WTC11 (cell line): Measurements from ENCODE around the gene ADD2. TPM values are rescaled to one million over a fixed set of nuclear protein-coding genes. Genes with fewer than 3 reads are reported as not detected.

Experiments
- ATAC-seq: fragments of 200-7000 bp; cut with Tn5 transposase; 2 replicates; pipeline ENCODE4 v1.10.0; 2021; ENCODE audit warnings: mild to moderate bottlenecking, moderate library complexity
- CTCF ChIA-PET: fragments of 300-600 bp; sonication (Branson Sonifier 250); formaldehyde crosslinking; loops from one replicate; lab custom pipeline; 2021; ENCODE audit warnings: antibody characterized with exemption; lab: Charles Lee
- POLR2A ChIA-PET: fragments of 350-600 bp; sonication (Branson Sonifier 250); formaldehyde crosslinking; loops from one replicate; lab custom pipeline; 2021; ENCODE audit warnings: antibody characterized with exemption; lab: Charles Lee
- DNase-seq: peaks from one replicate; pipeline ENCODE4 v3.0.0; 2021; ENCODE audit warnings: low spot score
- H3K27ac Mint-ChIP-seq: 2 replicates; pipeline ENCODE4 v1.8.0; 2021; ENCODE audit warnings: mixed read lengths
- H3K27me3 Mint-ChIP-seq: 2 replicates; pipeline ENCODE4 v1.8.0; 2021; ENCODE audit warnings: low read depth, mild to moderate bottlenecking, moderate library complexity, mixed read lengths
- H3K36me3 Mint-ChIP-seq: 2 replicates; pipeline ENCODE4 v1.8.0; 2021; ENCODE audit warnings: mixed read lengths
- H3K4me1 Mint-ChIP-seq: 2 replicates; pipeline ENCODE4 v1.8.0; 2022; ENCODE audit warnings: mixed read lengths
- H3K4me3 Mint-ChIP-seq: 2 replicates; pipeline ENCODE4 v1.8.0; 2021; ENCODE audit warnings: mild to moderate bottlenecking, moderate library complexity, mixed read lengths
- H3K9me3 Mint-ChIP-seq: 2 replicates; pipeline ENCODE4 v1.8.0; 2021; ENCODE audit warnings: mixed read lengths
- ATF1 ChIP-seq: sonication (generic); formaldehyde crosslinking; IDR thresholded peaks from 2 replicates; pipeline ENCODE4 v1.8.1; 2023; ENCODE audit warnings: mild to moderate bottlenecking, moderate library complexity, missing genetic modification reagents
- ATF6 ChIP-seq: sonication (generic); formaldehyde crosslinking; IDR thresholded peaks from 2 replicates; pipeline ENCODE4 v1.8.1; 2023; ENCODE audit warnings: mild to moderate bottlenecking, missing genetic modification reagents
- E2F5 ChIP-seq: sonication (generic); formaldehyde crosslinking; IDR thresholded peaks from 2 replicates; pipeline ENCODE4 v1.8.1; 2022; ENCODE audit warnings: mild to moderate bottlenecking, moderate library complexity, missing genetic modification reagents
- ERG ChIP-seq: fragments of 250-450 bp; sonication (Bioruptor Pico); IDR thresholded peaks from 2 replicates; pipeline ENCODE4 v1.8.0; 2021; ENCODE audit warnings: mild to moderate bottlenecking
- ETV6 ChIP-seq: sonication (generic); formaldehyde crosslinking; IDR thresholded peaks from 2 replicates; pipeline ENCODE4 v1.8.1; 2022; ENCODE audit warnings: mild to moderate bottlenecking, missing genetic modification reagents
- FOXP4 ChIP-seq: sonication (generic); formaldehyde crosslinking; IDR thresholded peaks from 2 replicates; pipeline ENCODE4 v1.8.0; 2022; ENCODE audit warnings: mild to moderate bottlenecking, missing genetic modification reagents
- HMGXB4 ChIP-seq: sonication (generic); formaldehyde crosslinking; IDR thresholded peaks from 2 replicates; pipeline ENCODE4 v1.8.1; 2023; ENCODE audit warnings: mild to moderate bottlenecking, moderate library complexity, missing genetic modification reagents
- JAZF1 ChIP-seq: fragments of 250-450 bp; sonication (Bioruptor Pico); IDR thresholded peaks from 2 replicates; pipeline ENCODE4 v1.9.0; 2021; ENCODE audit warnings: moderate library complexity, mild to moderate bottlenecking, inconsistent platforms
- JUN ChIP-seq: sonication (generic); formaldehyde crosslinking; IDR thresholded peaks from 2 replicates; pipeline ENCODE4 v1.8.0; 2023; ENCODE audit warnings: mild to moderate bottlenecking, missing genetic modification reagents
- MLX ChIP-seq: sonication (generic); formaldehyde crosslinking; IDR thresholded peaks from 2 replicates; pipeline ENCODE4 v1.8.1; 2023; ENCODE audit warnings: mild to moderate bottlenecking, missing genetic modification reagents, moderate library complexity
- TEAD1 ChIP-seq: sonication (generic); formaldehyde crosslinking; IDR thresholded peaks from 2 replicates; pipeline ENCODE4 v1.8.0; 2022; ENCODE audit warnings: mild to moderate bottlenecking, missing genetic modification reagents
- TEAD4 ChIP-seq: sonication (generic); formaldehyde crosslinking; IDR thresholded peaks from 2 replicates; pipeline ENCODE4 v1.8.0; 2022; ENCODE audit warnings: mild to moderate bottlenecking, missing genetic modification reagents
- USF1 ChIP-seq: sonication (generic); formaldehyde crosslinking; IDR thresholded peaks from 2 replicates; pipeline ENCODE4 v1.8.0; 2022; ENCODE audit warnings: mild to moderate bottlenecking, missing genetic modification reagents
- ZNF121 ChIP-seq: sonication (generic); formaldehyde crosslinking; IDR thresholded peaks from 2 replicates; pipeline ENCODE4 v1.8.0; 2023; ENCODE audit warnings: missing genetic modification reagents
- ZNF512 ChIP-seq: sonication (generic); formaldehyde crosslinking; IDR thresholded peaks from 2 replicates; pipeline ENCODE4 v1.8.1; 2022; ENCODE audit warnings: missing genetic modification reagents, borderline replicate concordance
- ZNF532 ChIP-seq: fragments of 250-450 bp; sonication (Bioruptor Pico); IDR thresholded peaks from 2 replicates; pipeline ENCODE4 v1.9.0; 2021; ENCODE audit warnings: mild to moderate bottlenecking, borderline replicate concordance
- ZSCAN18 ChIP-seq: fragments of 250-450 bp; sonication (Bioruptor Pico); IDR thresholded peaks from 2 replicates; pipeline ENCODE4 v2.1.2; 2022; ENCODE audit warnings: mild to moderate bottlenecking, moderate library complexity
- total RNA-seq: library from RNA; stranded (reverse); gene quantifications from 3 replicates; pipeline ENCODE4 v1.2.3, GENCODE V29; 2021

The ADD2 gene
- total RNA-seq, 1 experiment from 2014 or later, result 196 TPM

- Mint-ChIP-seq H3K9me3 (no peaks in the 10 kb centered on the region), H3K36me3 (peaks cover 77% of the 10 kb centered on the region), H3K4me3 (no peak overlapping the region), H3K27me3 (no peaks in the 10 kb centered on the region), H3K4me1 (peaks cover 13% of the 10 kb centered on the region), H3K27ac (no peak overlapping the region)
- ATAC-seq, result no peak
- TF ChIP-seq HMGXB4 (CRISPR knock-in tag) (no peak), ZNF512 (CRISPR knock-in tag) (no peak), MLX (CRISPR knock-in tag) (no peak), FOXP4 (CRISPR knock-in tag) (no peak), ETV6 (CRISPR knock-in tag) (no peak), ZNF532 (CRISPR knock-in tag) (no peak), ERG (no peak), ZSCAN18 (CRISPR knock-in tag) (no peak), USF1 (CRISPR knock-in tag) (no peak), TEAD1 (CRISPR knock-in tag) (no peak), E2F5 (CRISPR knock-in tag) (no peak), TEAD4 (CRISPR knock-in tag) (no peak), JUN (no peak), ATF1 (no peak), JAZF1 (CRISPR knock-in tag) (no peak), ZNF121 (CRISPR knock-in tag) (no peak), ATF6 (CRISPR knock-in tag) (no peak)
- no peak for DNase-seq
- POLR2A ChIA-PET, result no interaction called here
- CTCF ChIA-PET, result no interaction called here
Observed at GRCh38 chr2:70683455-70683854, 84.5 kb downstream of the ADD2 start.
